ENCODE measurements around the gene LPAR1.

DNA sequence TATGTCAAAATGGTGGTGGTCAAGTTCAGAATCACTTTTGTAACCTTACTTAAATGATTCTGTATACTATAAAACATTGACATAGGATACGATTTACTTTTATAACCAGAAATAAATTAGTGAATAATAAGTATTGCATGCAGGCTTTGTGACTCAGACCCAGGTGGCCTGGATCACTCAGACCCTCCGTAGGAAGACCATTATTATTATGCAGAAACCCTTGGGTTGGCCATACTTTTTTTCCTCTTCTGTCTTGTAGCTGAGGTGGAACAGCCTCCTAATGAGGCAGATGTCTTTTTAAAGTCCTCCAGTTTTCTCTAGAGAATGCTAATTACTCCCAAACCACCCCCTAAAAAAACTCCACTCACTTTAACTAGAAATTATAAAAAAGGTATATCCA is 121.9 kb downstream of the LPAR1 start:
- TF ChIP-seq, protein P1, sequence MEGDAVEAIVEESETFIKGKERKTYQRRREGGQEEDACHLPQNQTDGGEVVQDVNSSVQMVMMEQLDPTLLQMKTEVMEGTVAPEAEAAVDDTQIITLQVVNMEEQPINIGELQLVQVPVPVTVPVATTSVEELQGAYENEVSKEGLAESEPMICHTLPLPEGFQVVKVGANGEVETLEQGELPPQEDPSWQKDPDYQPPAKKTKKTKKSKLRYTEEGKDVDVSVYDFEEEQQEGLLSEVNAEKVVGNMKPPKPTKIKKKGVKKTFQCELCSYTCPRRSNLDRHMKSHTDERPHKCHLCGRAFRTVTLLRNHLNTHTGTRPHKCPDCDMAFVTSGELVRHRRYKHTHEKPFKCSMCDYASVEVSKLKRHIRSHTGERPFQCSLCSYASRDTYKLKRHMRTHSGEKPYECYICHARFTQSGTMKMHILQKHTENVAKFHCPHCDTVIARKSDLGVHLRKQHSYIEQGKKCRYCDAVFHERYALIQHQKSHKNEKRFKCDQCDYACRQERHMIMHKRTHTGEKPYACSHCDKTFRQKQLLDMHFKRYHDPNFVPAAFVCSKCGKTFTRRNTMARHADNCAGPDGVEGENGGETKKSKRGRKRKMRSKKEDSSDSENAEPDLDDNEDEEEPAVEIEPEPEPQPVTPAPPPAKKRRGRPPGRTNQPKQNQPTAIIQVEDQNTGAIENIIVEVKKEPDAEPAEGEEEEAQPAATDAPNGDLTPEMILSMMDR (IDR thresholded peaks at IDR 0.05 in 8 of 11, conservative IDR thresholded peaks at IDR 0.05 in 3 of 11): no peak
- no peak for TF ChIP-seq POLR2AphosphoS5 (IDR thresholded peaks at IDR 0.05)
